Endothelial cell (in vitro differentiated cells): Measurements from ENCODE around the gene LYPD6B. TPM values are rescaled to one million over a fixed set of nuclear protein-coding genes. Genes with fewer than 3 reads are reported as not detected.

ENCODE experiments used
- DNase-seq: peaks from one replicate; pipeline ENCODE4 v3.0.0; 2021; ENCODE audit warnings: low spot score
- H3K27ac Mint-ChIP-seq: one replicate; pipeline ENCODE4 v1.8.0; 2021; ENCODE audit warnings: mixed read lengths, inconsistent platforms; ENCODE audit not compliant: unreplicated experiment
- H3K27me3 Mint-ChIP-seq: one replicate; pipeline ENCODE4 v1.8.0; 2021; ENCODE audit warnings: mild to moderate bottlenecking, moderate library complexity, mixed read lengths, inconsistent platforms; ENCODE audit not compliant: unreplicated experiment
- H3K36me3 Mint-ChIP-seq: one replicate; pipeline ENCODE4 v1.8.0; 2021; ENCODE audit warnings: mild to moderate bottlenecking, low read depth, mixed read lengths, inconsistent platforms; ENCODE audit not compliant: unreplicated experiment
- H3K4me1 Mint-ChIP-seq: one replicate; pipeline ENCODE4 v1.8.0; 2021; ENCODE audit warnings: mild to moderate bottlenecking, mixed read lengths, inconsistent platforms; ENCODE audit not compliant: unreplicated experiment
- H3K4me3 Mint-ChIP-seq: one replicate; pipeline ENCODE4 v1.8.0; 2021; ENCODE audit warnings: mild to moderate bottlenecking, mixed read lengths, inconsistent platforms; ENCODE audit not compliant: unreplicated experiment
- H3K9me3 Mint-ChIP-seq: one replicate; pipeline ENCODE4 v1.8.0; 2021; ENCODE audit warnings: mixed read lengths, inconsistent platforms; ENCODE audit not compliant: unreplicated experiment
- total RNA-seq: library from RNA; stranded (reverse); fragmentation: NEBNext Ultra II Directional; extraction: Animal tissue kit (Norgen Biotek cat#: 25700); gene quantifications from one replicate; pipeline ENCODE4 v1.2.1, GENCODE V29; 2021; ENCODE audit not compliant: unreplicated experiment
- TF ChIP-seq, protein P1 (sequence below): fragments of 200-600 bp; sonication (generic); IDR thresholded peaks from one replicate; pipeline ENCODE4 v1.5.0; 2021; ENCODE audit warnings: antibody characterized with exemption; ENCODE audit not compliant: unreplicated experiment

LYPD6B gene
- total RNA-seq, 1 donor from 2014 or later: 4.8 TPM

DNA sequence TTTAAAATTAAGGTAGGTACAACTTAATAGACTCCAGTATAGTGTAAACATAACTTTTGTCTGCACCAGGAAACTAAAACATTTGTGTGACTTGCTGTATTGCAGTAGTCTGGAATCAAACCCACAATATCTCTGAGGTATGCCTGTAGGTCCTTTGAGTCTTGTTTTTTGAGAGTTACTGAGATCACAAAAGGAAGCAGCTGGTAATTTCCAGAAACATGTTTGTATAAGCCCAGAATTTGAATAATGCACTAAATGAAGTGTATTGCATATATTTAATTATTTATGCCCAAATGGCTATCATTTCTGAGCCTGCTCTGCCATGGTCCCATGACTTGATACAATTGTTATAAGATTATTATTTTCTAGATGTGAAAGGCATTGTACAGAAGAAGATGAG, 148.6 kb downstream of the LYPD6B start:
- Mint-ChIP-seq H3K9me3 (no peaks in the 10 kb centered on the region), H3K36me3 (no peaks in the 10 kb centered on the region), H3K27me3 (no peaks in the 10 kb centered on the region)

DNA sequence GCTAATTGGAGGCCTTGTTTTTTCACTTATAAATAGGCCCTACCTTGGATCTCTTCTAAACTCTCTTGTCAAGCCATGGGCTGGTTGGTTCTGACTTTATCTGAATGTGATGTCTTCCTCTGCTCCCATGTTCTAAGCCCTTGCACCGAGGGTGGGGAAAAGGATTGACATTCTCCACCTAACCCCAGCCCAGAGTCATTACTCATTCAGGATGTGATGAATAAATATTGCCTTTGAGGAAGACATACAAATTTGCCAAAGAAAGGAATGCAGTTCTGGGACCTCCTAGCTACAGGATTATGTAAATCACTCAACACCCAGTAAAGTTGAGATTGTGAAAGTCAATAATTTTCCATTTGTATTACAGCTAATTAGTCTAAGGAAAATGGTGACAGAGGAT, 149.8 kb downstream of the LYPD6B start:
- Mint-ChIP-seq H3K36me3 (no peaks in the 10 kb centered on the region), H3K9me3 (no peaks in the 10 kb centered on the region), H3K4me1 (no peaks in the 10 kb centered on the region), H3K4me3 (no peak overlapping the region), H3K27me3 (peaks cover 3% of the 10 kb centered on the region), H3K27ac (no peak overlapping the region)
- TF ChIP-seq, protein P1, sequence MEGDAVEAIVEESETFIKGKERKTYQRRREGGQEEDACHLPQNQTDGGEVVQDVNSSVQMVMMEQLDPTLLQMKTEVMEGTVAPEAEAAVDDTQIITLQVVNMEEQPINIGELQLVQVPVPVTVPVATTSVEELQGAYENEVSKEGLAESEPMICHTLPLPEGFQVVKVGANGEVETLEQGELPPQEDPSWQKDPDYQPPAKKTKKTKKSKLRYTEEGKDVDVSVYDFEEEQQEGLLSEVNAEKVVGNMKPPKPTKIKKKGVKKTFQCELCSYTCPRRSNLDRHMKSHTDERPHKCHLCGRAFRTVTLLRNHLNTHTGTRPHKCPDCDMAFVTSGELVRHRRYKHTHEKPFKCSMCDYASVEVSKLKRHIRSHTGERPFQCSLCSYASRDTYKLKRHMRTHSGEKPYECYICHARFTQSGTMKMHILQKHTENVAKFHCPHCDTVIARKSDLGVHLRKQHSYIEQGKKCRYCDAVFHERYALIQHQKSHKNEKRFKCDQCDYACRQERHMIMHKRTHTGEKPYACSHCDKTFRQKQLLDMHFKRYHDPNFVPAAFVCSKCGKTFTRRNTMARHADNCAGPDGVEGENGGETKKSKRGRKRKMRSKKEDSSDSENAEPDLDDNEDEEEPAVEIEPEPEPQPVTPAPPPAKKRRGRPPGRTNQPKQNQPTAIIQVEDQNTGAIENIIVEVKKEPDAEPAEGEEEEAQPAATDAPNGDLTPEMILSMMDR: no peak
- no peak for DNase-seq

More for the DNA sequence above, 148.6 kb downstream of the LYPD6B start:
- TF ChIP-seq, protein P1: no peak
- no peak overlapping the region for H3K27ac Mint-ChIP-seq
- no peaks in the 10 kb centered on the region for H3K4me1 Mint-ChIP-seq
- H3K4me3 Mint-ChIP-seq: no peak overlapping the region
- no peak for DNase-seq

DNA sequence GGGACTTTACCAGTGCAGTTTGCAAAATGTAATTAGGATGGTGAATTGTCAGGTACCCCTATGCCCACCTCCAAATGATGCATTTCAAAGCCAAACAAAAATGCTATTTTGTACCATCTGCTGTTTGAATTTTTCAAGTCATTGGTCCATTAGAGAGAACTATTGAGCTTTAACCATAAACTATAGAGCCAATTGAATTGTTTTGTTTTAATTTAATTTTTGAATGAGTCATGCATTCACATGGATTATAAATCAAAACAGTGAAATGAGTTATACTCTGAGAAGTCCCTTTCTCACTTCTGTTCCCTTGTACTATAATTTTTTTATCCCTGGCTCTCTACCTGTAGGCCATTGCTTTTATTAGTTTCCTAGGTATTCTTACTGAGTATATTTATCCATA, 151.3 kb downstream of the LYPD6B start:
- no peak for DNase-seq
- Mint-ChIP-seq H3K27me3 (peaks cover 3% of the 10 kb centered on the region), H3K36me3 (no peaks in the 10 kb centered on the region), H3K4me3 (no peak overlapping the region), H3K4me1 (no peaks in the 10 kb centered on the region), H3K9me3 (no peaks in the 10 kb centered on the region), H3K27ac (no peak overlapping the region)
- TF ChIP-seq, protein P1: no peak

DNA sequence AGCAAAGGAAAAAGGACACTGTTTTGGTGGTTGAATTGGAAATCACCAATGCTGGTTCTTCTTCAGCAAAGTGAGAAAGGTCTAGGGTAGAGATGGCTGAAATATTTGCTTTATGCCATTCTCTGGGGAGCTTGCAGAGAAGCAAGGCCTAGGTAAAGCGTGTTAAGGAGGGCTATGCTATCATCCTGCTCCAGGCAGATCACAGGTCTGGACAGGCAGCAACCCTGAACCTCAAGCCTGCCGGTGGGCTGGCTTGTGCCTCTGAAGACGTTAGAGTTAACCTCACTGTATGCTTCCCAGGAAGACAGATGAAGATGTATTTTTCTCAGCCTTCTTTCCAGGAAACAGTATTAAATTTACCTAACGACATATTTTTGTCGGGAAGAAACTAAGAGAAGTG, 153.4 kb downstream of the LYPD6B start:
- TF ChIP-seq, protein P1: no peak
- Mint-ChIP-seq H3K27ac (no peak overlapping the region), H3K4me3 (no peak overlapping the region), H3K4me1 (no peaks in the 10 kb centered on the region), H3K9me3 (no peaks in the 10 kb centered on the region), H3K36me3 (no peaks in the 10 kb centered on the region), H3K27me3 (peaks cover 3% of the 10 kb centered on the region)
- DNase-seq: no peak

DNA sequence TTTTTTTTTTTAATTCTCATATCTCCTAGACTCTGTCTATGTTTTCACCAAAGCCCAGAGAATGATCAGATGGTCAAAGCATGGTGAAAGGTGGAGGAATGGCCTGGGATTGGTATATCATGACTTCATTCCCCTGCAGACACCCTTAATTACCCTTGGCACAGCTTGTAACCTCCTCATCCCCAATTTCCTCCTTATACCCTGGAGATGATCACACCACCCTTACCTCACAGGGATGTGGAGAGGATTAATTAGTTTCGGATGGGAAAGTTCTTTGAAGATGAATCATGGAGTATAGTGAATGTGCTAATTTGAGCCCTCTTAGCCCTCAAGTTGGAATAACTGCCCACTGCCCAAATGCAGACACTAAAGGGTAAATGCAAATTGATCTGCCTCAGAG, 153.9 kb downstream of the LYPD6B start:
- DNase-seq: no peak
- TF ChIP-seq, protein P1: no peak

More for the DNA sequence above, 153.9 kb downstream of the LYPD6B start:
- H3K36me3 Mint-ChIP-seq: no peaks in the 10 kb centered on the region
- no peaks in the 10 kb centered on the region for H3K4me1 Mint-ChIP-seq
- H3K27ac Mint-ChIP-seq: no peak overlapping the region
- H3K4me3 Mint-ChIP-seq: no peak overlapping the region
- H3K27me3 Mint-ChIP-seq: peaks cover 3% of the 10 kb centered on the region
- no peaks in the 10 kb centered on the region for H3K9me3 Mint-ChIP-seq
